ENCODE data around the gene PRPF19. TPM values are rescaled to one million over a fixed set of nuclear protein-coding genes. Genes with fewer than 3 reads are reported as not detected.

PRPF19 gene
- total and polyA plus RNA-seq, 2 of the 13 experiments (the other 11 are each of a cell fraction or from before 2014, with no cell fraction given) = 27.4 to 91.1 TPM

DNA sequence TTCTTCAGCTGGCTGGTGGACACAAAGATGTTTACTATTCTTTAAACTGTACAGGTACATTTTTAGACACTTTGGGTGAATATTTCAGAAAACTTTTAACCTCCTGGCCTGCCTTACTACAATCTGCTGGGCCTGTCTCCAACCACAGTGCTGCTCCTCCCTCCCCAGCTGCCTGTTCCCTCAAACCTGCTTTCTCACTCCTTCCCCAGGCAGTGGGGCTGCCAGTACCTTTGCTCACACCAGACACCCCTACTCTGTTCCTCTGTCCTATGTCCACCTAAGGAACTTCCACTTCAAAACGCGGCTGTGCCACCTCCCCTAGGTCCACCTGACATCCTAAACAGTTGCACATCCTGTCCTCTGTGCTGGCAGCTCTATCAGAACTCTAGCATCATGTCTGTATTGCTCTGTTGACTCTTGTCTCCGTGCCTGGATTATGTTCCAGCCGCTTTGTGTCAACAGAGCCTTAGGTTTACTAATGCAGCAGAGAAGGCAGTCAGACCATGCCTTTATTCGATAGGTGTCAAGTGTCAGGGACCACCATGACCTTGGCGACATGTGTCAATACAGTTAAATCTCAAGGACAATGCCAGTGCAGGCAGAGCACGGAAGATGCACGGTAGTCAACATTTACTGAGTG, 25.6 kb downstream of the PRPF19 start (continued):
- peak; percentile 40 for TF ChIP-seq ZNF276 (CRISPR knock-in tag; IDR thresholded peaks at IDR 0.05; ENCODE audit: low read depth)
- TF ChIP-seq, protein P1, sequence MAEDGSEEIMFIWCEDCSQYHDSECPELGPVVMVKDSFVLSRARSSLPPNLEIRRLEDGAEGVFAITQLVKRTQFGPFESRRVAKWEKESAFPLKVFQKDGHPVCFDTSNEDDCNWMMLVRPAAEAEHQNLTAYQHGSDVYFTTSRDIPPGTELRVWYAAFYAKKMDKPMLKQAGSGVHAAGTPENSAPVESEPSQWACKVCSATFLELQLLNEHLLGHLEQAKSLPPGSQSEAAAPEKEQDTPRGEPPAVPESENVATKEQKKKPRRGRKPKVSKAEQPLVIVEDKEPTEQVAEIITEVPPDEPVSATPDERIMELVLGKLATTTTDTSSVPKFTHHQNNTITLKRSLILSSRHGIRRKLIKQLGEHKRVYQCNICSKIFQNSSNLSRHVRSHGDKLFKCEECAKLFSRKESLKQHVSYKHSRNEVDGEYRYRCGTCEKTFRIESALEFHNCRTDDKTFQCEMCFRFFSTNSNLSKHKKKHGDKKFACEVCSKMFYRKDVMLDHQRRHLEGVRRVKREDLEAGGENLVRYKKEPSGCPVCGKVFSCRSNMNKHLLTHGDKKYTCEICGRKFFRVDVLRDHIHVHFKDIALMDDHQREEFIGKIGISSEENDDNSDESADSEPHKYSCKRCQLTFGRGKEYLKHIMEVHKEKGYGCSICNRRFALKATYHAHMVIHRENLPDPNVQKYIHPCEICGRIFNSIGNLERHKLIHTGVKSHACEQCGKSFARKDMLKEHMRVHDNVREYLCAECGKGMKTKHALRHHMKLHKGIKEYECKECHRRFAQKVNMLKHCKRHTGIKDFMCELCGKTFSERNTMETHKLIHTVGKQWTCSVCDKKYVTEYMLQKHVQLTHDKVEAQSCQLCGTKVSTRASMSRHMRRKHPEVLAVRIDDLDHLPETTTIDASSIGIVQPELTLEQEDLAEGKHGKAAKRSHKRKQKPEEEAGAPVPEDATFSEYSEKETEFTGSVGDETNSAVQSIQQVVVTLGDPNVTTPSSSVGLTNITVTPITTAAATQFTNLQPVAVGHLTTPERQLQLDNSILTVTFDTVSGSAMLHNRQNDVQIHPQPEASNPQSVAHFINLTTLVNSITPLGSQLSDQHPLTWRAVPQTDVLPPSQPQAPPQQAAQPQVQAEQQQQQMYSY (CRISPR knock-in tag; IDR thresholded peaks at IDR 0.05) = peak; percentile 59; the same call in 1 of the 2 replicates
- TF ChIP-seq POLR2AphosphoS5 (IDR thresholded peaks at IDR 0.05; ENCODE audit: low read depth, low read length) = no peak
- peak; percentile 90 for TF ChIP-seq ZMYM3 (CRISPR knock-in tag; IDR thresholded peaks at IDR 0.05)
- TF ChIP-seq ZNF607 (CRISPR knock-in tag; IDR thresholded peaks at IDR 0.05; ENCODE audit: borderline replicate concordance) = 0 out of 2 replicates have a peak, but pooled peaks have one; percentile 48
- TF ChIP-seq KAT7 (CRISPR knock-in tag; IDR thresholded peaks at IDR 0.05; ENCODE audit: borderline replicate concordance) = peak; percentile 58; the same call in 1 of the 2 replicates
- TF ChIP-seq, protein P2, sequence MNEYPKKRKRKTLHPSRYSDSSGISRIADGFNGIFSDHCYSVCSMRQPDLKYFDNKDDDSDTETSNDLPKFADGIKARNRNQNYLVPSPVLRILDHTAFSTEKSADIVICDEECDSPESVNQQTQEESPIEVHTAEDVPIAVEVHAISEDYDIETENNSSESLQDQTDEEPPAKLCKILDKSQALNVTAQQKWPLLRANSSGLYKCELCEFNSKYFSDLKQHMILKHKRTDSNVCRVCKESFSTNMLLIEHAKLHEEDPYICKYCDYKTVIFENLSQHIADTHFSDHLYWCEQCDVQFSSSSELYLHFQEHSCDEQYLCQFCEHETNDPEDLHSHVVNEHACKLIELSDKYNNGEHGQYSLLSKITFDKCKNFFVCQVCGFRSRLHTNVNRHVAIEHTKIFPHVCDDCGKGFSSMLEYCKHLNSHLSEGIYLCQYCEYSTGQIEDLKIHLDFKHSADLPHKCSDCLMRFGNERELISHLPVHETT (CRISPR knock-in tag; conservative IDR thresholded peaks at IDR 0.05) = peak; percentile 78
- no peak for TF ChIP-seq IRX3 (CRISPR knock-in tag; IDR thresholded peaks at IDR 0.05; ENCODE audit: borderline replicate concordance, low read depth)
- peak; percentile 100 for TF ChIP-seq PITX1 (CRISPR knock-in tag; IDR thresholded peaks at IDR 0.05)
- no peak for TF ChIP-seq CEBPB (IDR thresholded peaks at IDR 0.05; ENCODE audit: borderline replicate concordance, low read depth, low read length)
- TF ChIP-seq PLSCR1 (CRISPR knock-in tag; IDR thresholded peaks at IDR 0.05; ENCODE audit: borderline replicate concordance) = no peak
- no peak for TF ChIP-seq NR3C1 (CRISPR knock-in tag; IDR thresholded peaks at IDR 0.05)
- no peak for TF ChIP-seq ZNF784 (CRISPR knock-in tag; IDR thresholded peaks at IDR 0.05; ENCODE audit: borderline replicate concordance)
- TF ChIP-seq ZUFSP (CRISPR knock-in tag; IDR thresholded peaks at IDR 0.05; ENCODE audit: borderline replicate concordance) = no peak
- TF ChIP-seq ZNF20 (CRISPR knock-in tag; IDR thresholded peaks at IDR 0.05) = no peak
- no peak for TF ChIP-seq SP2 (CRISPR knock-in tag; IDR thresholded peaks at IDR 0.05)
- TF ChIP-seq RBM22 (optimal IDR thresholded peaks at IDR 0.05; ENCODE audit: low read length) = no peak
- peak; percentile 64; the same call in 1 of the 2 replicates for TF ChIP-seq FOXK2 (IDR thresholded peaks at IDR 0.05)
- peak; percentile 91; the same call in 1 of the 2 replicates for TF ChIP-seq ZFP90 (CRISPR knock-in tag; IDR thresholded peaks at IDR 0.05; ENCODE audit: borderline replicate concordance)

Measured in HepG2 (cell line).